GM19438 (cell line): Measurements from ENCODE around the gene PTPRM.

Experiments used
- ATAC-seq: cut with Tn5 transposase; IDR thresholded peaks from one replicate; pipeline ENCODE4 v1.9.1; 2021; ENCODE audit warnings: low read depth; ENCODE audit not compliant: unreplicated experiment

PTPRM gene

DNA sequence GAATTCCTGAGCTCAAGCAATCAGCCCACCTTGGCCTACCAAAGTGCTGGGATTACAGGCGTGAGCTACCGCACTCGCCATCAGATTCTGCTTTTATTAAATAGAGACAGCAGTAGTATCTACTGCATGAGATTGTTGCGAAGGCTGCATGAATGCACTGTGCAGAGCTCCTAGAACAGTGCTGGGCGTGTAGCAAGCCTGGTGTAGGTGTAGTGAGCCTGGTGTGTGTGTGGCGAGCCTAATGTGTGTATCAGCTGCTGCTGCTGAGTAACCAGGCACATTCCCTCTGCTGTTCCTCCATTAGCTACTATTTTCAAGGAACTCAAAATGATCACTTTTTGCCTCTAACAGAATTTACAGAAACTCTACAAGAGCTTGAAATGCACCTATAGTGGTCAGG is 57.6 kb downstream of the PTPRM start:
- ATAC-seq = no peak

DNA sequence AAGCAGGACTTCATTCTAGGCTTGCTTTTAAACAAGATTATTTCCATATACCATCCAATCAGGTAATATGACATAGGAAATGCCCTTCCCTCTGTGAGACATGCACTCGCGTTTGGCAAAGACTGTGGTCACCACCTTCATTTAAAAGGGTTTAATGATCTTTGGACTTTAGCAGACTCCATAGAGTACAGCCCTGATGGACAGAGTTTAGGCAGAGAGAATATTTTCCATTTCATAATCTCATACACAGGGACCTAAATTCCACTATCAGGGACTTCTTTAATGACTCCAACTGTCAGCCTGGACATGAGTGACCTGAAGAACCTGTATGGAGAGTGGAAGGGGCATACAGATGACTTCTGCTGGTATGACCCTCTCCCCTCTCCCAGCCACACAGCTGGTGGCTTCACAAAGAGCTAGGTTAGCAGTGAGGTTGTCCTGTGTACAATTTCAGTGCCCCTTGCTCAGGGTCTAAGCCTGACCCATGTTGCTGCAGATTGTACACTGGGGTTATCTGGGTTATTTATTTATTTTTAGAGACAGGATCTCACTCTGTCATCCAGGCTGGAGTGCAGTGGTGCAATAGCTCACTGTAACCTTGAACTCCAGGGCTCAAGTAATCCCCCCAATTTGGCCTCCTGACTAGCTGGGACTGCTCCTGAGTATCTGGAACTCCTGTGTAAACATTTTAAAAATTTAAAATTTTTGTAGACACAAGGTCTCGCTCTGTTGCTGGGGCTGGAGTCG is 59.2 kb downstream of the PTPRM start:
- no peak for ATAC-seq

DNA sequence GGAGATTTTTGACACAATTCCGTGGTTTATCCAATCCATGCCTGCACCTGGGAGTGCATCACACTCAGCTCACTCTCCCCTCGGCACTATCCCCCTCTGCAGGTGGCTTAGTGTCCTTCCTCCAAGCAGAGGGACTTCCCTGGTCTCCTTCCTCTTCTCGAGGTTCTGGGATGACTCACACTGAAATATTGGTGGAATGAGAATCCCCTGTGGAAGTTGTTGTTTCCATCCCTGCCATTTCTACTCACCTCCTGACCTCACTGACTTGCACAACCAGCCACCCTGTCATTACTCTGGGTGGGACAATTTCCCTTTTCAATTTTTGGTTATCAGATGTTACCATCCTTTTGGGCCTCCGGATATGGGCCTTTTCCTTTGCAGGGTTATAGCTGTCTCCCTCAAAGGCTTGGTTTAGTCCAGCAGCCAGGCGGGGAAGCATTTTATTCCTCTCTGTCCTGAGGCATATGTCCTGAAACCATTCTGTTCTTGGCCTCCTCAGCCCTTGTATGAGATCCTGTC is 59.9 kb downstream of the PTPRM start:
- no peak for ATAC-seq

DNA sequence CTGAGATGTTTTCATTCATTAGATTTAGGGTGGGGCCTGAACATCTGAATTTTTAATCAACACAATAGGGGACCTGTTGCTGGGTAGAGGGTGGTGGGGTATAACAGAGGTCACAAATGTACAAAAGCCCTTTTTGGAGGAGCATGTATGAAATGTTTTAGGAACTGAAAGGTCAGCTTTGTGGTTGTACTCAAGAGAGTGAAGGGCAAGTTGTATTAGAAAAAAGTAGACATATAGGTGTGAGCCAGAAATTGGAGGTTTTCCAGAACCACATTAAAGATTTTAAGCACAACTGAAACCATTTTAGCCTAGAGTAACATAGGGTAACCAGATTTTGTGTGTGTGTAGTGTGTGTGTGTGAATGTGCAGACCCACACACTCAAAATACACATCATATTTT is 62.3 kb downstream of the PTPRM start:
- no peak for ATAC-seq

DNA sequence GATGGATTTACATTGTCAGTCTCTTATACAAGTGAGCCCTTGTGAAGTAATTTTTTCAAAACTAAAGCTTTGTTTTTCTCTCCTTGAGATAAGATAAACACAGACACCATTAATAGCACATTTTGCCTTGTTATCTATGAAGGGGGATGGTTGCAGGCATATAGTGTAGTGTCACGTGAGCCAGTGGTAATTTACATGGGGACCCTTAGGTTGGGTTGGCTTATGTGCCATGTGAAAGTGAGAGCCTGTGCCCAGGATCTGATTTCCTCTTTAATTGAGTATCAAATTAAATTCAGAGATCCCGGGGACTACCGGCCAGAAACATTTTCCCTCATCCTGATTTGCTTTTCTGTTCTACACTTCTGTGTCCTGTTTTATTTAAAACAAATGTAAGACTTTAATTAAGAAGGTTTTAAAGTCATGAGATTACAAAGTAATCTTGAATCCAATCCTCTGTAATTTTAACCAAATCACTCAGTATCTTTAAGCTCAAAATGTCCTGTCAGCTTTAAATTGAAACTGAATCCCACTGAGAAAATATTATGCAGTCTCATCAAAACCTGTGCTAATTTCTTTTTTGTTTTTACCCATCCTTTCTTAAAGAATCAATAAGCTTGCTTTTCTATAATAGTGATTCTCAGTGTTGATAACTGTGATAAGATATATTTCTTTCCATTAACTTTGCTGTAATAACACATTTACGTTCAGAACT is 63.8 kb downstream of the PTPRM start:
- no peak for ATAC-seq

DNA sequence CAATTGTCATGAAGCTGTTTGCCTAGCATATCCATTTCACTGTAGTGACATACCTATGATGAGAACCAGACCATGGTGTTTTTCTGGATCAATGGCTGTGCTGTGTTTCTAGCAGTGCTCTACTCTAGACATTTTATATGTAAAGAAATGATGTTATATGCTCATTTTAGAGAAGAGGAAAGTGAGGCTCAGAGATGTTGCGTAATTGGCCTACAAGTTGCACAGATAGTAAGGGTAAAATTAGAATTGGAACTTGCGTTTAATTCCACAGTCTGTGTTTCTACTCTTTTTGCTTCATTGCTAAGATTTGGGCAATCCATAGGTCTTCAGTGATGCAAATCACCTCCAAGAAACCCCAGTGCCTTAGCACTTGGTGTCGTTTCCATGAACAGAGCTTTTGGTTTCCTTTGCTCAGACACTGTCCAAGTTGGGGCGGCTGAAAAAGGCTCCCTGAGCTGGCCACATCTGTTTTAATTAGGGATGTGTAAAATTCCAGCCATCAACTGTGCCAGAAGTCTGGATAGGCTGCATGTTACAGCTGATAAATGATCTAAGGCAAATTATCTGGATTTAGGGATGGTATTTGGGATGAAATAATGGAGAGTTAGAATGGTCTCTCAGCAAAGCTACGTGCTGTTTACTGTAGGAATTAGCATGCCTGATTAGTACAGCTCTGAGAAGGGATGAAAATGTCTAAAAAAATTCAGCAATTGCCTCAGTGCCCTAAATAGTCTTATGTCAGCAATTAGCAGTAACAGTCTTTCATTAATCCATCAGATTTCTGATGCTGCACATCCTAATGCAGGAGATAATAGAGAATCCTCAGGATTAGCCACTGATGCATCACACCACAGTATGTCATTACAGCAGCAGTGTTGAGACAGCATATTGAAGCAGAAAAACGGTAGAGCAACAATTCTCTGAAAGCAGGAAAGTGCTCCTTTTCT is 65.3 kb downstream of the PTPRM start:
- no peak for ATAC-seq

DNA sequence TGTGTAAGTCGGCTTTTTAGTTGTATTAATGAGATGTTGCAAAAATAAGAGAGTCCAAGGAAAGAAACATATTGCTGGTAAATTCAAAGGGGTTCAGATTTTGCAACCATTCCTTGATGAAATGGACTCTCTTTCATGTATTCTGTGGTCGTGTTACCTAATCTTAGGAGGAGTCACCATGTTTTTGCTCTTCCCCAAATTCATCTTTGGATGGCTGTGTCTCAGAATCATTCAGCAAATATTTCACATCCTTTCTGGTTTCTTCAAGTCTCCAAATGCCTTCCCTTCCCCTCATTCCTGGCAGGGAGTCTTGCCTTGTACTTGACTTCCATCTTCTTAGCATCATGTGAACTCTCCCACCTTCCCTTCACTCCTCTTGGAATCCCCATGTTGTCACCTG is 66.1 kb downstream of the PTPRM start:
- no peak for ATAC-seq

DNA sequence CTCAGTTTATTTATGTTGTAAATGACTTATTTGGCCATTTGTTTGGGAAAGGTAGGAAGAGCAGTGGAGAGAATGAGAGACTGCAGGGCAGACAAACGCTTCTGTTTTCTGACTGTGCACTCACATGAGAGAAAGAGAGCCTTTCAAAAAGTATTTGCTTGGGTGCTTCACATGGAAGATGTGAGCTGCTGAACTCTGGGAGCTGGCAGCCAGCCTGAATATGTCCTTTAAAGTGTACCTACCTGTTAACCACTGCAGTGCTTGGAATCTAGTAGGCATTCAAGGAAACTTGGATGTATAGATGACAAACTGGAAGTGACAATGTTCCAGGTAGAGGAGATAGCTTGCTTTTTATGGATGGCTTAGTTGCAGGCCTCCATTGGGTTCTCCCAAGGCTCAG is 68.8 kb downstream of the PTPRM start:
- no peak for ATAC-seq

DNA sequence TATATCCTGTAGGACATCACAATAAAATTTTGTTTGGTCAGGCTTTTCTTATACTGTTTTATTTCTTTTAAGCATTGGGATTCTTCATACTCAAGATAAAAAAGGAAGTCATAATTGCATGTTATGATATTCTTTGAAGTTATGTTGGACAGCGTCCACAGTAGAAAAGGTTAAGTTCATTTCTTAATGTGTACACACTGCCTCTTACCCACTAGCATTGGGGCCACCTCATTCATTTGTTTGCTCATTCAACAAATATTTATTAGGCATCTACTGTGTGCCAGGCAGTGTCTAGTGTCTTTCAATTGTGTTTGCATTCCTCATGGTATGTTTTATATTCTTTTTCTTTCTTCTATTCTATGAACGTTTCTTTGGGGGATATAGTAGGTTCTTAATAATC is 70.2 kb downstream of the PTPRM start:
- no peak for ATAC-seq

DNA sequence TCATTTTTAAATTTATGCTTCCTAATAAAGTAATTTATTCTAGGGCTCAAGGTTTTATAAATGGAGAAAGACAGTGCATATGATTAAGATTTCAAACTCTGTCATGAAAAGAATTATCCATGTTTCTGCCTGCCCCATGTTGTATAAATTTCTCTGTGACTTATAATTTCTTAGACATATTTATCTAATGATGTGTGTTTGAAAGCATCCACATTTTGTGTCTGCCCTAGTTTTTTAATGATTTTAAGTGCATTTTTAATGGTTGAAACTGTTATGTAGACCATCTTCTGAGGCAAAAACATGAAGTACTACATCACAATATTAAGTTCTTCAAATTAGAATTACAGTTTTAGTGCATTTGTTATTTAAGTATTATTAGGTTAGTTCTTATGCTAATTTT is 71.2 kb downstream of the PTPRM start:
- no peak for ATAC-seq

DNA sequence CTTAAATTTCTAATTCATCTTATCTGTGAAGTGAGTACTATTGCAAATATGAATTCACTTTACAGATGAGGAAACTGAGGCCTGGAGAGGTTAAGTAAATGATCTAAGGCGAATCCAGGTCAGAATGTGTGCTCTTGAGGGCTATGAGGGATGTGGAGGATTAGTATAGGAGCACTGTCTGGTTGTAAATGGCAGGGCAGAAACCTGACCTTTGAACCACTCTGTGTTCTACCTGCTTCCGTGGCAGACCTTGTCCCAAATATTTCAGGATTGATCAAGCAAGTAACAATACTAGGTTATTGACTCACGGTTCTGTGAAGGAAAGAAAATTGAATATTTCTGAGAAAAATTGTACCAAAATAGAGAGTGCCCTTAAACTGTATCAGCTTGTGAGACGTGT is 74.7 kb downstream of the PTPRM start:
- ATAC-seq = no peak

DNA sequence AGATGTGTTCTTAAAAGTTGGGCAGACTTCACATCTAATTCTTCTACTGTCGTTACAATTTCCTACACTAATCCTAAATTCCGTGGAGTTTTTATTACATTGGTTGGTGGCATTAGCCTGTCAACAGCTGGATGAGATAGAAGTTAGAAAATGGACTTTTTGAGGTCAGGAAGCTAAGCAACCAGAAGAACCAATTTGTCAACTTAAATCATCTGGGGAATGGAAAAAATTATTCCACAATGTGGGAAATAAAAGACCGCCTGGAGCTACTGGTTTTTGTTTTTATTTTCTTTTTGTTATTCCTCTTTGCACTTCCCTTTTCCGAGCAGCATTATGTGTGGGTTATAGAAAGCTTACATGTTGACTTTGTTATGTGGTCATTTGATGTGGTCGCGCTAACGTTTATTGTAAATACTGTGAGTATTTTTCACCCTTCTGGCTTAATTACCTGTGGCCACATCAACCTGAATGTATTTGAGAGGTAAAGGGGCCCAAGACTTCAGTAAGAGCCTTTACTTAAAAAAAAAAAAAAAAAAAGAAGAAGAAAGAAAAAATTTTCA is 75.3 kb downstream of the PTPRM start:
- no peak for ATAC-seq

DNA sequence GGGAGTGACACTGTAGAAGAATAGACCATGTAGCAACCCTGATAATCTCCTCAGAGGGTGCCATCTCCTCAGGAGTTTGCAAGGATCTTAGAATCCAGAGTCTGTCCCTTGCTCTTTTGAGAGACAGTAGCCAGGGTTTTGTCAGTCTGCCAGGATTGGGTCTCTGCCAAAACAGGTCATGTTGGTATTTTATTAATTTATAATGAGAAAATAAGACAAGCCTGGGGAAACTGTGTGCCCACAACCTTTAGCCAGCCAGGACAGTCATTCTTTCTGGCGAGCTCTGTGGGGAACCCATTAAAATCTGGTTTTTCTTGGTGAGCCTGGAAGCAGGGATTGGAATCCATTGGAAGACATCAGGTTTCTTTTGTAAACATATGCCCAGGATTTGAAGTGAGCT is 78.6 kb downstream of the PTPRM start:
- no peak for ATAC-seq

DNA sequence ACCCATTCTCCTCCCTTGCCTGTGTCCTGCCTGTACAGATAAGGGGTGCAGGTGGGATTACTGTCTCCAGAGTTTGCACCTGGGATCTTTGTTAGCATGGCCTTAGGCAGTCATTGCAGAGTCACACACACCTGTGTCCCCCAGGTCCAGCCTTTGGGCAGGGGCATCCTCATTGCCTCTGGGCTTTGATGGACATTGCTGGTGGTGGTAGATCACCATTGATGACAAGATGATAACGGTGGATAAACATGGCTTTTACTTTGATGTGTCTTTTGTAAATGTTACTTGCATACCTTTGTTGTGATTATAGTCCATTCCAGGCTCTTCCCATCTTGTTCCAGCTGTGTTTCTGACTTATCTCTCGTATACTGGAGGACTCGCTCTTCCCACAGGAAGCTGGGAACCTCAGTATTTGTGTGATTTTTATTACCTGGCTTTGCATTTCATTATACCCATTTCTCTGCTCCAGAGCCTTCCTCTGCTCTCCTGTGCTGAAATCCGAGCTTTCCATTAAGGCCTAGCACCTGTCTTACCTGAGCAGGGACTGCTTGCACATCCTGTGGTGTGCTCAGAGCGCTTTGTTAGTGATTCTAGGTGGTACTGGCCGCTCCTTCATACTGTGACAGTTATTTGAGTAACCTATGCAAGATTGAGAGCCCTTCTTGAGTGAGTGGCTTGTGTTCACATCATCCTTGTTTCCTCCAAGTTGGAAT is 79.2 kb downstream of the PTPRM start:
- ATAC-seq = no peak

DNA sequence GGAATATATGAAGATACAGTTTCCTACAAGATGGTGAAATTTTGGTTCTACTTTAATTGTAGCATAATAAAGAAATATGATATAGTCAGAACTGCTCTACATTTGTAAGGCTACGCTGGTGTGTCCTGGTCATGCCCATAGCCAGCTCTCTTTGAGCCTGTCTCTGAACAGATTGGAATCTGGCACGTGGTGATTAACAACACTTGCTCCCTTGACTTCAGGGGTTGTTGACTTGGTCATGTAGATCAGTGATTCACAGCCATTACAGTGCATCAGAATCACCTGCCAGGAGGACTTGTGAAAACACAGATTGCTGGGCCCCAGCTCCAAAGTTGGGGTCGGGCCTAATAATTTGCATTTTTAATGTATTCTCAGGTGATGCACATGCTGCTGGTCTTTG is 80.4 kb downstream of the PTPRM start:
- ATAC-seq = no peak

DNA sequence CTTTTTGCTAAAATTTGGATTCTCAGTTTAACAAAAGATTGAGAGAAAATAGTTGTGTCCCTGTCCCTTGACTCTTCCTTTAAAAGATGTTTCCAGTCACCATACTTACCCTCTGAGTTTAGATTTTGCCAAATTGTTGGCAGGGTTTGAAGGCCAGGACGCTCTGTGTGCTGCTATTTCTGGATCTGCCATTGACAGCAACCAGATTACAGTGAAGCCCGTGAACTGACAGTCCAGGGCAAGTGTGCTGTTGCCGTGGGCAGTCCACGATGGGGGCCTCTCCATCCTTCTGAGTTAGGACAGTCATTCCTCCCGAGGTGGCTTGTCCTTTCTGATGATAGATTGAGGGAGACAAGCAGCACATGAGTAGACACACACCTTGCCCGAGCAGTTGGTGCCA is 89.9 kb downstream of the PTPRM start:
- ATAC-seq = no peak

DNA sequence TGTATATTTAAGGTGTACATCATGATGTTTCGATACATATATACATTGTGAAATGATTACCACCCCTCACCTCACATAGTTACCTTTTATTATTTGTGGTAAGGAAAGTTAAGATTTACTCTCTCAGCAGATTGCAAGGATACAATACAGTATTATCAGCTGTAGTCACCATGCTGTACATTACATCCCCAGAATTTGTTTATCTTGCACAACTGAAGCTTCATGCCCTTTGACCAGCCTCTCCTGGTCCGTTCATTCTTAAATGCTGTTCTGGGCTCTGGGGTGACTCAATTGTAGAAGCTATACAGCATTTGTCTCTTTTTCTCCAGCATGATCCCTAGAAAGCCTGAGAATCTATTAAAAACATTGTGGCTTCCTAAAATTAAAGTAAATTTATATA is 90.8 kb downstream of the PTPRM start:
- no peak for ATAC-seq

DNA sequence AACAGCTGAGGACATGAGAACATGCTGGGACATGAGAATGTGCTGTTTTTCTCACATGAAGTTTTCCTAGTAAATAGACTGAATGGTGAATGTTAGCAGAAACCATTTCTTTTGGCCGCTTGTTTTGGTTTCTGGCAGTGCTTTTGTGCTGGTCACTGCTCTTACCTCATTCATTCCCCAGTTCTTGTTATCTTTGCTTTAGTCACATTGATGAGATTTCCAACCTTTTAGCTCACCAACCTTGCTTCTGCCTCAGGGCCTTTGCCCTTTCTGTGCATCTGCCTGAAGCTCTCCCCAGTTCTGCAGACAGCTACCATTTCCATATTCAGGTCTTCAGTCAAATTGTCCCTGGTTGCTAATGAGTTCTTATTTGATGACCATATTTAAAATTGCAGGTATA is 91.6 kb downstream of the PTPRM start:
- ATAC-seq = no peak

DNA sequence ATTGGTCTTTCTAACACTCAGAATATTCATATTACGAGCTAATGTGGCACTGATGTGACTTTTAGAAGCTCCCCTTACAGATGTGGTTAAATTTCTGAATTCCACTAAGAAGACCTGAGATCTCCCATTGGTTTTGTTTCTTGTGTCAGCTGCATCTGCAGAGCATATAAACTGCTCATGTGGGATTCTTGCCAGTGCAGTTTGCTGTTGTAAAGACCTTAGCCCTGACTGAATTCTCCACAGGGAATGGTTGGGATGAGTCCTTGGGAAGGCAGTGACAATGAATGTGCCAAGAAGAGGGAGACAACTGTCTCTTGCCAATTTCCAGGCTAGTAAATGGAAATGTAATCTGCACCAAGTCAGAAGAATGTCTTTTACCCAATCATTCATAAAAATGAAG is 94.1 kb downstream of the PTPRM start:
- ATAC-seq = no peak

DNA sequence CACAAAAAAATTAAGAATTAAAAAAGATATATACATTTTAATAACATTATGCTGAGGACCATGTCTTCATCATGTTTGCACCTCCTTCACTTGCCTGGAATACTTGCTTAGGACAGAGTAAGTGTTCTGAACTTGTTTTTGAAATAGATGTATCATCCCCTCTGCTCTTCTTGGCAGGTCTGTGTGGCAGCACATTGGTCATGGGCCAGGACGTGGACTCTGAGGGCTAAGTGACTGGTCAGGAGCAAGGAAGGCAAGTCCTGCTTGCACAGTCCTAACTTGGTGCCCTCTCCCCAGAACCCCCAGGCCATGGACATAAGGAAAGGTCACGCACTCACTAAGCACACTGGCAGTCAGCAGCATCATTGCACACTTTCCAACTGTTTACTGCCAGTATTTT is 95.8 kb downstream of the PTPRM start:
- no peak for ATAC-seq
